Measurements from ENCODE around the gene ART3. TPM values are rescaled to one million over a fixed set of nuclear protein-coding genes. Genes with fewer than 3 reads are reported as not detected.
A peak's percentile ranks its signal among the peaks of the same experiment; 100 is the strongest.

Gene ART3
- total RNA-seq, 1 experiment from 2014 or later, result not detected

GRCh38 chr4:76067652-76068286 is 6.7 kb upstream of the ART3 start:
- DNase-seq (ENCODE audit: low read depth), result peak; percentile 65

GRCh38 chr4:76072760-76073159 is 1.7 kb upstream of the ART3 start:
- no peak for DNase-seq (ENCODE audit: low read depth)

GRCh38 chr4:76074993-76075600 is 588 bp downstream of the ART3 start:
- no peak for DNase-seq (ENCODE audit: low read depth)

- DNase-seq (ENCODE audit: low read depth), result no peak
Observed at GRCh38 chr4:76078033-76078613, 3.6 kb downstream of the ART3 start.

- no peak for DNase-seq (ENCODE audit: low read depth)
Observed at GRCh38 chr4:76083386-76083988, 9.0 kb downstream of the ART3 start.

- no peak for DNase-seq (ENCODE audit: low read depth)
Observed at GRCh38 chr4:76084542-76084941, 10.0 kb downstream of the ART3 start.

- DNase-seq (ENCODE audit: low read depth), result peak; percentile 61
Observed at GRCh38 chr4:76087007-76087769, 12.7 kb downstream of the ART3 start.

- no peak for DNase-seq (ENCODE audit: low read depth)
Observed at GRCh38 chr4:76088719-76089118, 14.2 kb downstream of the ART3 start.

GRCh38 chr4:76090241-76090691 is 15.8 kb downstream of the ART3 start:
- DNase-seq (ENCODE audit: low read depth), result peak; percentile 78

GRCh38 chr4:76091052-76091451 is 16.5 kb downstream of the ART3 start:
- no peak for DNase-seq (ENCODE audit: low read depth)

GRCh38 chr4:76095568-76095967 is 21.1 kb downstream of the ART3 start:
- no peak for DNase-seq (ENCODE audit: low read depth)

- DNase-seq (ENCODE audit: low read depth), result no peak
Observed at GRCh38 chr4:76096076-76096475, 21.6 kb downstream of the ART3 start.

GRCh38 chr4:76105652-76106051 is 31.1 kb downstream of the ART3 start:
- no peak for DNase-seq (ENCODE audit: low read depth)

GRCh38 chr4:76106442-76106841 is 31.9 kb downstream of the ART3 start:
- no peak for DNase-seq (ENCODE audit: low read depth)

GRCh38 chr4:76108467-76109181 is 34.1 kb downstream of the ART3 start:
- DNase-seq (ENCODE audit: low read depth), result peak; percentile 18

- no peak for DNase-seq (ENCODE audit: low read depth)
Observed at GRCh38 chr4:76116821-76117220, 42.3 kb downstream of the ART3 start.

GRCh38 chr4:76117536-76117935 is 43.0 kb downstream of the ART3 start:
- DNase-seq (ENCODE audit: low read depth), result no peak

- DNase-seq (ENCODE audit: low read depth), result no peak
Observed at GRCh38 chr4:76120199-76120598, 45.7 kb downstream of the ART3 start.

GRCh38 chr4:76125816-76126215 is 51.3 kb downstream of the ART3 start:
- peak; percentile 4 for DNase-seq (ENCODE audit: low read depth)

GRCh38 chr4:76127754-76128153 is 53.2 kb downstream of the ART3 start:
- no peak for DNase-seq (ENCODE audit: low read depth)

GRCh38 chr4:76141241-76141640 is 66.7 kb downstream of the ART3 start:
- DNase-seq (ENCODE audit: low read depth), result no peak

All from M059J (cell line).